CD14-positive monocyte (primary cell): ENCODE measurements around the gene ZC3H12C. TPM values are rescaled to one million over a fixed set of nuclear protein-coding genes. Genes with fewer than 3 reads are reported as not detected.

Experiments used
- DNase-seq, 3 donors: peaks; one replicate each; pipeline ENCODE4 v3.0.0-alpha.2; 2011 to 2022
- H2AFZ ChIP-seq: 2 replicates; pipeline ENCODE4 v1.6.0; 2012; ENCODE audit warnings: mild to moderate bottlenecking, low read depth, low read length, inconsistent platforms; ENCODE audit not compliant: insufficient read depth, poor library complexity, severe bottlenecking
- H3K27ac ChIP-seq, 2 donors: 1 replicate in 1 of 2; 2 replicates in 1 of 2; pipeline ENCODE4 v1.5.1; 2012 to 2013; ENCODE audit warnings: low read length in 2 of 2, control low read depth in 1 of 2, inconsistent platforms in 1 of 2, low read depth in 1 of 2, mild to moderate bottlenecking in 1 of 2
- H3K27me3 ChIP-seq, 2 donors: one replicate each; pipeline versions ENCODE4 v1.6.0 to v1.6.1; 2011 to 2013; ENCODE audit warnings: low read length in 2 of 2; ENCODE audit not compliant: control insufficient read depth in 2 of 2, insufficient read depth in 2 of 2
- H3K36me3 ChIP-seq, 2 donors: replicated peaks in 1 of 2; 1 replicate in 1 of 2; 2 replicates in 1 of 2; pipeline versions ENCODE4 v1.5.1 to v1.6.1; 2012 to 2013; ENCODE audit warnings: low read length in 2 of 2, control low read depth in 1 of 2, inconsistent platforms in 1 of 2, mild to moderate bottlenecking in 1 of 2; ENCODE audit not compliant: insufficient read depth in 2 of 2, control insufficient read depth in 1 of 2
- H3K4me1 ChIP-seq, 2 donors: 1 replicate in 1 of 2; 2 replicates in 1 of 2; pipeline versions ENCODE4 v1.5.1 to v1.6.1; 2012 to 2013; ENCODE audit warnings: low read length in 2 of 2, control low read depth in 1 of 2, inconsistent platforms in 1 of 2, mild to moderate bottlenecking in 1 of 2, moderate library complexity in 1 of 2; ENCODE audit not compliant: insufficient read depth in 2 of 2, control insufficient read depth in 1 of 2
- H3K4me2 ChIP-seq: replicated peaks from 2 replicates; pipeline ENCODE3; 2012; ENCODE audit warnings: low read length, moderate library complexity, mild to moderate bottlenecking; ENCODE audit not compliant: poor library complexity, severe bottlenecking; ENCODE audit errors: extremely low read depth
- H3K4me3 ChIP-seq, 3 experiments: fragments of 200-600 bp in 1 of 3; sonication (generic) in 1 of 3; replicated peaks in 1 of 3; 1 replicate in 2 of 3; 2 replicates in 1 of 3; pipeline ENCODE4 v1.5.1; 2011 to 2013; ENCODE audit warnings: low read length in 3 of 3, mild to moderate bottlenecking in 3 of 3, control low read depth in 2 of 3, low read depth in 2 of 3, inconsistent platforms in 1 of 3, moderate library complexity in 1 of 3
- H3K79me2 ChIP-seq: 2 replicates; pipeline ENCODE4 v1.6.0; 2012; ENCODE audit warnings: mild to moderate bottlenecking, control low read depth, inconsistent platforms, low read length, moderate library complexity; ENCODE audit not compliant: insufficient read depth
- H3K9ac ChIP-seq: 2 replicates; pipeline ENCODE4 v1.6.0; 2017; ENCODE audit warnings: low read length, mild to moderate bottlenecking; ENCODE audit not compliant: insufficient read depth, poor library complexity, severe bottlenecking
- H3K9me3 ChIP-seq, 2 donors: replicated peaks in 1 of 2; 1 replicate in 1 of 2; 2 replicates in 1 of 2; pipeline versions ENCODE4 v1.5.1 to v1.6.1; 2012 to 2013; ENCODE audit warnings: low read length in 2 of 2, control low read depth in 1 of 2; ENCODE audit not compliant: control insufficient read depth in 1 of 2, insufficient read depth in 1 of 2
- H4K20me1 ChIP-seq: 2 replicates; pipeline ENCODE4 v1.6.0; 2012; ENCODE audit warnings: mild to moderate bottlenecking, low read length, control low read depth, moderate library complexity; ENCODE audit not compliant: insufficient read depth
- H3K27ac Mint-ChIP-seq, 7 donors: one replicate each; pipeline ENCODE4 v1.8.0; 2020; ENCODE audit warnings: mild to moderate bottlenecking in 7 of 7, mixed read lengths in 7 of 7, moderate library complexity in 6 of 7, inconsistent platforms in 2 of 7
- H3K27me3 Mint-ChIP-seq, 3 donors: one replicate each; pipeline ENCODE4 v1.8.0; 2021 to 2022; ENCODE audit warnings: low read depth in 3 of 3, mild to moderate bottlenecking in 3 of 3, mixed read lengths in 3 of 3, moderate library complexity in 3 of 3, inconsistent platforms in 1 of 3
- H3K36me3 Mint-ChIP-seq, 2 donors: one replicate each; pipeline ENCODE4 v1.8.0; 2020; ENCODE audit warnings: mixed read lengths in 2 of 2, inconsistent platforms in 1 of 2, mild to moderate bottlenecking in 1 of 2
- H3K4me1 Mint-ChIP-seq: one replicate; pipeline ENCODE4 v1.8.0; 2020; ENCODE audit warnings: mild to moderate bottlenecking, mixed read lengths
- H3K4me3 Mint-ChIP-seq, 2 donors: one replicate each; pipeline ENCODE4 v1.8.0; 2020; ENCODE audit warnings: mild to moderate bottlenecking in 2 of 2, mixed read lengths in 2 of 2, moderate library complexity in 1 of 2
- H3K9me3 Mint-ChIP-seq, 7 donors: one replicate each; pipeline ENCODE4 v1.8.0; 2020 to 2022; ENCODE audit warnings: mixed read lengths in 7 of 7, mild to moderate bottlenecking in 6 of 7, moderate library complexity in 6 of 7, inconsistent platforms in 2 of 7
- CTCF ChIP-seq: fragments of 200-600 bp; IDR thresholded peaks from one replicate; pipeline ENCODE4 v1.8.0; 2022; ENCODE audit warnings: antibody characterized with exemption, mild to moderate bottlenecking
- WGBS: methylation state at CpG from one replicate; pipeline ENCODE4 v1.1.5; 2013; ENCODE audit warnings: missing lambda C conversion rate; ENCODE audit not compliant: insufficient coverage; 5-methylcytosine and 5-hydroxymethylcytosine counted together
- intact Hi-C, 2 donors: fragments of 100-400 bp; cut with micrococcal nuclease; formaldehyde crosslinking; loops; one replicate each; pipeline versions ENCODE4 v1.15.0 to v1.15.1; 2023
- polyA plus RNA-seq, 3 donors: library from polyadenylated mRNA; depleted of rRNA in 1 of 3; unstranded in 2 of 3; stranded (reverse) in 1 of 3; fragments of 300-500 nt in 2 of 3; fragments of >200 nt in 1 of 3; fragmentation: Illumina TruSeq in 2 of 3; gene quantifications; 1 replicate in 2 of 3; 2 replicates in 1 of 3; pipeline ENCODE4 v1.2.3, GENCODE V29; 2012 to 2021

The ZC3H12C gene
- polyA plus RNA-seq, 3 donors, result 0.47 to 2.6 (median 0.73) TPM

- no peak for DNase-seq
- Histone ChIP-seq H2AFZ (no peak overlapping the region), H3K27ac (no peak overlapping the region), H3K9me3 (no peaks in the 10 kb centered on the region), H3K4me2 (no peak overlapping the region), H3K79me2 (no peaks in the 10 kb centered on the region), H3K4me1 (peaks cover 0 to 4% of the 10 kb centered on the region in 2 donors), H4K20me1 (no peaks in the 10 kb centered on the region), H3K27me3 (no peaks in the 10 kb centered on the region), H3K4me3 (no peak overlapping the region), H3K9ac (no peak overlapping the region), H3K36me3 (no peaks in the 10 kb centered on the region)
- intact Hi-C loops, result no loop called here
- peaks cover 7% of the 10 kb centered on the region for H3K4me1 Mint-ChIP-seq
- no peaks in the 10 kb centered on the region for H3K36me3 Mint-ChIP-seq
- H3K9me3 Mint-ChIP-seq, result peaks cover 0 to 3% (median 0%) of the 10 kb centered on the region in 7 donors
- no peak for TF ChIP-seq CTCF
- no peak overlapping the region for H3K27ac Mint-ChIP-seq
- no CpG with 5 or more reads among the region's 1 CpG for WGBS
- H3K27me3 Mint-ChIP-seq, result peaks cover 0 to 5% (median 0%) of the 10 kb centered on the region in 3 donors
- H3K4me3 Mint-ChIP-seq, result no peak overlapping the region
These were observed 31.9 kb upstream of the ZC3H12C start for GRCh38 chr11:110061296-110061695.

GRCh38 chr11:110062247-110062646 lies 30.9 kb upstream of the ZC3H12C start:
- 88% methylated on average over 1 of the region's 3 CpGs for WGBS
- no peak overlapping the region for H3K4me3 Mint-ChIP-seq
- H3K27me3 ChIP-seq, result no peaks in the 10 kb centered on the region

More at GRCh38 chr11:110062247-110062646, 30.9 kb upstream of the ZC3H12C start:
- Mint-ChIP-seq H3K36me3 (no peaks in the 10 kb centered on the region), H3K9me3 (peaks cover 0 to 3% (median 0%) of the 10 kb centered on the region in 7 donors), H3K4me1 (peaks cover 7% of the 10 kb centered on the region), H3K27ac (peak overlapping the region in 1 of 7 donors; percentile 52), H3K27me3 (peaks cover 0 to 5% (median 1%) of the 10 kb centered on the region in 3 donors)
- Histone ChIP-seq H3K79me2 (no peaks in the 10 kb centered on the region), H3K27ac (no peak overlapping the region), H3K4me2 (no peak overlapping the region), H2AFZ (no peak overlapping the region), H3K4me3 (no peak overlapping the region), H3K4me1 (peaks cover 0 to 4% of the 10 kb centered on the region in 2 donors), H4K20me1 (no peaks in the 10 kb centered on the region), H3K36me3 (no peaks in the 10 kb centered on the region), H3K9me3 (no peaks in the 10 kb centered on the region), H3K9ac (no peak overlapping the region)
- intact Hi-C loops, result no loop called here
- no peak for TF ChIP-seq CTCF
- DNase-seq, result no peak
